ENCODE results near the gene ENO4.

ENO4 gene

DNA sequence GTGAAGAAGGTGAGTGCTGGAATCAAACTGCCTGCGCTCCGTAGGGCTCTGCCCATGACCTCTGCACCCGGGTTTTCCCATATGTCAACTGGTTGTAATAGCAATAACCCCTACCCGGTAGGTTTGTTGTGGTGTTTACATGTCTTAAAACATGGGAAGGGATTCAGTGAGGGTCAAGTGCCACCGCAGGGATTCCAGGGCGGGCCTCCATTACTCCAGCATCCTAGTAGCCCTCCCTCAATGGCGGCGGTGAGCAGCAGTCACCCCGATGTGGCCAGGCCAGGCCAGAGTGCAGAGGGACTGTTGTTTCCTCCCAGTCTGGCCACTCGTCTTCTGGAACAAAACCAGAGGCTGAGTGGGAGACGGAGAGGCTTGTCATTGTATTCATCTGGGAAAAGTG is 37.6 kb upstream of the ENO4 start:
- H2BK120ac ChIP-seq (ENCODE audit: low read depth, low read length): no peak overlapping the region
- no peak for DNase-seq
- no peak overlapping the region for H3K56ac ChIP-seq (ENCODE audit: low read length)
- H4K8ac ChIP-seq (ENCODE audit: low read depth, low read length): no peak overlapping the region
- H3K27ac ChIP-seq (ENCODE audit: low read depth, low read length): no peak overlapping the region
- H3K23ac ChIP-seq (ENCODE audit: low read length): no peak overlapping the region
- H2BK15ac ChIP-seq (replicated peaks; ENCODE audit: low read depth): no peak overlapping the region
- H3K79me1 ChIP-seq (ENCODE audit: low read length): no peaks in the 10 kb centered on the region
- H3K9ac ChIP-seq (ENCODE audit: low read length): no peak overlapping the region
- H4K5ac ChIP-seq (ENCODE audit: low read length): no peak overlapping the region
- H3K36me3 ChIP-seq (ENCODE audit: control insufficient read depth, insufficient read depth, low read length): no peaks in the 10 kb centered on the region
- H3K27me3 ChIP-seq (ENCODE audit: insufficient read depth, low read length, poor library complexity): no peaks in the 10 kb centered on the region
- H2BK5ac ChIP-seq (ENCODE audit: low read length): no peak overlapping the region
- H3K79me2 ChIP-seq (ENCODE audit: control insufficient read depth, insufficient read depth, low read length): no peaks in the 10 kb centered on the region
- no peak overlapping the region for H3K4me3 ChIP-seq (ENCODE audit: low read length)
- H2AK5ac ChIP-seq (ENCODE audit: low read length): no peak overlapping the region
- WGBS (ENCODE audit: extremely low coverage, insufficient coverage, low lambda C conversion rate): no CpG with 5 or more reads among the region's 11 CpGs
- no peak overlapping the region for H3K4me2 ChIP-seq (ENCODE audit: low read length)
- no peak overlapping the region for H3K4ac ChIP-seq (ENCODE audit: low read depth, low read length)
- H3K18ac ChIP-seq (ENCODE audit: low read length): no peak overlapping the region
- peaks cover 5% of the 10 kb centered on the region for H3K4me1 ChIP-seq (ENCODE audit: control insufficient read depth, low read depth, low read length)

DNA sequence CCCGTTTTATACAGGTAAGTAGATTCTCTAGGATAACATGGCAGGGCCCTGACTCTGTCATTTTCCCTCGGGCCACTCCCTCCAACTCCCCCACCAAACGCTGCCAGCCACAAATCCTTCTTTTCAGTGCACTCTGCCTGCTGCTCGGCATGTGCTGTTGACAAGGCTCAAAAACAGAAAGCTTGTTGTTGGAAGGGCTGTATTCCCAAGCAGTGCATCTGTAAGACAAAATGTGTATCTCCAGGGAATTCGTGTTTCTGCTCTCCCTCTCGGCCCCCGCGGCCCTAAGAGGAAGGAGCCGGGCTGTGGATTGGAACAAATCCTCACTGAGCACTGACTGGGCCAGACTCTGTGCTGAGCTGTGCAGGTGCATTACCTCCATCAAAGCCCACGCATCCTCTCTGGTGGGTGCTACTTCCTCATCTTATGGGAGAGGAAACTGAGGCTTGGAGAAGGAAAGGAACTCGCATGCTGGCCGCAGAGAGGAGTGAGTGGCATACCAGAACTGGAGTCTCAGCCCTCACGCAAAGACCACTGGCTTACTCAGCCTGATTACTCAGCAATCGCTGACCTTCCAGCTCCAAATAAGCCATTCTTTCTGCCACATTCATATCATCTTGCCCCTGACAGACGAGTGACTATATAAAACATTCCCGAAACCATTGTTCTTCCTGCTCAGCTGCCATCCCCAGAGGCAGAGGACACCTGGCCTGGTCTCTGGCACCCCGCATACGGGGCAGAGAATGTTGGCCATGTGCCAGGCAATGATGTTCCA is 33.5 kb upstream of the ENO4 start:
- H2BK5ac ChIP-seq (ENCODE audit: low read length): no peak overlapping the region
- no peaks in the 10 kb centered on the region for H3K27me3 ChIP-seq (ENCODE audit: insufficient read depth, low read length, poor library complexity)
- no peaks in the 10 kb centered on the region for H3K79me1 ChIP-seq (ENCODE audit: low read length)
- H3K4me1 ChIP-seq (ENCODE audit: control insufficient read depth, low read depth, low read length): no peaks in the 10 kb centered on the region
- no peak overlapping the region for H3K9ac ChIP-seq (ENCODE audit: low read length)
- H3K23ac ChIP-seq (ENCODE audit: low read length): no peak overlapping the region
- H3K4ac ChIP-seq (ENCODE audit: low read depth, low read length): no peak overlapping the region
- H2AK5ac ChIP-seq (ENCODE audit: low read length): no peak overlapping the region
- H2BK120ac ChIP-seq (ENCODE audit: low read depth, low read length): no peak overlapping the region
- no peak overlapping the region for H3K27ac ChIP-seq (ENCODE audit: low read depth, low read length)
- H3K4me2 ChIP-seq (ENCODE audit: low read length): no peak overlapping the region
- no peak overlapping the region for H3K56ac ChIP-seq (ENCODE audit: low read length)
- H4K5ac ChIP-seq (ENCODE audit: low read length): no peak overlapping the region
- no peaks in the 10 kb centered on the region for H3K79me2 ChIP-seq (ENCODE audit: control insufficient read depth, insufficient read depth, low read length)
- no peaks in the 10 kb centered on the region for H3K36me3 ChIP-seq (ENCODE audit: control insufficient read depth, insufficient read depth, low read length)
- no peak overlapping the region for H3K18ac ChIP-seq (ENCODE audit: low read length)
- no peak overlapping the region for H2BK15ac ChIP-seq (replicated peaks; ENCODE audit: low read depth)
- no peak overlapping the region for H3K4me3 ChIP-seq (ENCODE audit: low read length)
- no peak for DNase-seq
- no peak overlapping the region for H4K8ac ChIP-seq (ENCODE audit: low read depth, low read length)
- WGBS (ENCODE audit: extremely low coverage, insufficient coverage, low lambda C conversion rate): no CpG with 5 or more reads among the region's 18 CpGs

DNA sequence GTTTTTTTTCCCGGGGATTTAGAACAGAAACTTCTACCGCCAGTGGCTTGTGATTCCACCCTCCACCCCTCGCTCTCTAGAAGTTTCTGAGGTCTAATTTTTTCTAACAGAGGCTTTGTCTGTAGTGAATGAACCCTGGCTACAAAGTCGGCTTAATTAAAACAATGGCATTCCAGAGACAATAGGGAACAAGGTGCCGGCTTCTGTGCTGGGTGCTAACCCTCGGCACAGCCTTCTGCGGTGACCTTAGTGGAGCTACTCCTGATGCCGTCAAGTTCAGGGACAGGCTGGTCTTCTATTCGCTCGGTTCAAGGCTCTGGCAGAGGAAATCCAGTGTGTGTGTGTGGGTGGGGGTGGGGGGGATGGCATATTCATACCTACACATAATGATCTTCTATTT is 32.1 kb upstream of the ENO4 start:
- Histone ChIP-seq H3K27ac (ENCODE audit: low read depth, low read length) (no peak overlapping the region), H2AK5ac (ENCODE audit: low read length) (no peak overlapping the region)
- WGBS (ENCODE audit: extremely low coverage, insufficient coverage, low lambda C conversion rate): no CpG with 5 or more reads among the region's 10 CpGs

DNA sequence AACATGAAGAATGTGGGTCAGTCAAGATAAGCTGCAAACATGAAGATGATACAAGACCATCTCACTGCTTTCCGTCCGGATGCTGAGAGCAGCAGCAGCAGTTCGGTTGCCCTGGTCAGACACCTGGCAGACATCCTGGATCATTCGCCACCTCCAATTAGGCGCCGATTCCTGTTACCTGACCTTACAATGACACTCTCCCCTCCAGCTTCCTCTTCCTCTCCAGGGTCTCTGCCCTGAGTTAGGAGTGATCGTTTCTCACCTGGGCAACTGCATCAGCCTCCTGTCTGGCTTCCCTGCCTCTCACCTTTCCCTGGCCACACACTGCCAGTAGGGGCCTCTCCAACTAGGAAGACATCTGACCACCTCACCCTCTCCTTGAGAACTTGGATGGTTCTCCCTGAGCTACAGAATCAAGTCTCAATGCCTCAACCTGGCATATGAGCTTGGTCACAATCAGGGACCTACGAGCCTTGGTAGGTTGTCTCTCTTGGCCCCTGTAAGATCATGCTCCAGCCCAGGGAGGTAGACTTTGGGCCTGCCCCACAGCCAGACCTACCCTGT is 31.4 kb upstream of the ENO4 start:
- no peaks in the 10 kb centered on the region for H3K79me2 ChIP-seq (ENCODE audit: control insufficient read depth, insufficient read depth, low read length)
- H3K4ac ChIP-seq (ENCODE audit: low read depth, low read length): no peak overlapping the region
- no peak overlapping the region for H3K27ac ChIP-seq (ENCODE audit: low read depth, low read length)
- no peak for DNase-seq
- no peaks in the 10 kb centered on the region for H3K4me1 ChIP-seq (ENCODE audit: control insufficient read depth, low read depth, low read length)
- H3K36me3 ChIP-seq (ENCODE audit: control insufficient read depth, insufficient read depth, low read length): no peaks in the 10 kb centered on the region
- no peak overlapping the region for H3K4me2 ChIP-seq (ENCODE audit: low read length)
- H2BK15ac ChIP-seq (replicated peaks; ENCODE audit: low read depth): no peak overlapping the region
- H3K23ac ChIP-seq (ENCODE audit: low read length): no peak overlapping the region
- no peak overlapping the region for H4K8ac ChIP-seq (ENCODE audit: low read depth, low read length)
- no peaks in the 10 kb centered on the region for H3K79me1 ChIP-seq (ENCODE audit: low read length)
- H4K5ac ChIP-seq (ENCODE audit: low read length): no peak overlapping the region
- H2AK5ac ChIP-seq (ENCODE audit: low read length): no peak overlapping the region
- no peak overlapping the region for H2BK5ac ChIP-seq (ENCODE audit: low read length)
- H3K4me3 ChIP-seq (ENCODE audit: low read length): no peak overlapping the region
- WGBS (ENCODE audit: extremely low coverage, insufficient coverage, low lambda C conversion rate): no CpG with 5 or more reads among the region's 8 CpGs
- no peak overlapping the region for H3K18ac ChIP-seq (ENCODE audit: low read length)
- no peak overlapping the region for H2BK120ac ChIP-seq (ENCODE audit: low read depth, low read length)
- H3K27me3 ChIP-seq (ENCODE audit: insufficient read depth, low read length, poor library complexity): no peaks in the 10 kb centered on the region
- H3K9ac ChIP-seq (ENCODE audit: low read length): no peak overlapping the region
- no peak overlapping the region for H3K56ac ChIP-seq (ENCODE audit: low read length)

More for the DNA sequence above, 32.1 kb upstream of the ENO4 start:
- H3K23ac ChIP-seq (ENCODE audit: low read length): no peak overlapping the region
- H3K4me3 ChIP-seq (ENCODE audit: low read length): no peak overlapping the region
- H3K56ac ChIP-seq (ENCODE audit: low read length): no peak overlapping the region
- no peak overlapping the region for H3K4ac ChIP-seq (ENCODE audit: low read depth, low read length)
- H3K4me2 ChIP-seq (ENCODE audit: low read length): no peak overlapping the region
- no peak overlapping the region for H2BK5ac ChIP-seq (ENCODE audit: low read length)
- H3K27me3 ChIP-seq (ENCODE audit: insufficient read depth, low read length, poor library complexity): no peaks in the 10 kb centered on the region
- no peak overlapping the region for H2BK120ac ChIP-seq (ENCODE audit: low read depth, low read length)
- no peak overlapping the region for H4K8ac ChIP-seq (ENCODE audit: low read depth, low read length)
- no peak overlapping the region for H3K9ac ChIP-seq (ENCODE audit: low read length)
- H3K18ac ChIP-seq (ENCODE audit: low read length): no peak overlapping the region
- H3K79me1 ChIP-seq (ENCODE audit: low read length): no peaks in the 10 kb centered on the region
- no peaks in the 10 kb centered on the region for H3K36me3 ChIP-seq (ENCODE audit: control insufficient read depth, insufficient read depth, low read length)
- H2BK15ac ChIP-seq (replicated peaks; ENCODE audit: low read depth): no peak overlapping the region
- no peak for DNase-seq
- H4K5ac ChIP-seq (ENCODE audit: low read length): no peak overlapping the region
- H3K79me2 ChIP-seq (ENCODE audit: control insufficient read depth, insufficient read depth, low read length): no peaks in the 10 kb centered on the region
- H3K4me1 ChIP-seq (ENCODE audit: control insufficient read depth, low read depth, low read length): no peaks in the 10 kb centered on the region

DNA sequence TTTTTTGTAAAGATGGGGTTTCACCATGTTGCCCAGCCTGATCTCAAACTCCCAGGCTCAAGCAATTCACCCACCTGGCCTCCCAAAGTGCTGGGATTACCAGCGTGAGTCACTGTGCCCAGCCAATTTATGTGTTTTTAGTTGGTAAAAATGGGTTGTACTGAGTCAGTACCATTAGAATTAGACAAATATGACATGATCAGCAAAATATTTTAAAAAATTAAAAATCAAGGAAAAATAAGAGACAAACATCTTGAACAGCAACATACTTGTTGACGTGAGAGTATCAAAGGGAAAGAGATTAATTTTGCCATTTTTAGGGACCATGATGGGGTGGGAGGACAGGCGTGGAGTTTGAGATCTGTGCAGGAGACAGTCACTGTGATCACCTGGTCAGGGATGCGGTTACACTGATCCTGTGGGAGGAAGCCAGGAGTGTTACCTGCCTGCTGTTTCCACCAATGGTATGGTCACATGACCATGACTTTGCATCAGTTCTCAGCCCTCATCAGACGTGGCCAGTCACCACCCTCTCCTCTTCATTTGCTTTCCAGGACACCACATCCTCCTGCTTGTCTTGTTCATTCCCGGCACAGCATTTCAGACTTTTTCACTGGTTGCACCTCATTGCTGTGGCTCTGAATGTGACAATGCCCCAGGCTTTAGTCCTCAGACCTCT is 29.2 kb upstream of the ENO4 start:
- no peaks in the 10 kb centered on the region for H3K4me1 ChIP-seq (ENCODE audit: control insufficient read depth, low read depth, low read length)
- H3K4ac ChIP-seq (ENCODE audit: low read depth, low read length): no peak overlapping the region
- no peak overlapping the region for H3K18ac ChIP-seq (ENCODE audit: low read length)
- H3K9ac ChIP-seq (ENCODE audit: low read length): no peak overlapping the region
- H3K79me1 ChIP-seq (ENCODE audit: low read length): no peaks in the 10 kb centered on the region
- H4K5ac ChIP-seq (ENCODE audit: low read length): no peak overlapping the region
- H3K23ac ChIP-seq (ENCODE audit: low read length): no peak overlapping the region
- H3K56ac ChIP-seq (ENCODE audit: low read length): no peak overlapping the region
- no peak overlapping the region for H2AK5ac ChIP-seq (ENCODE audit: low read length)
- H3K79me2 ChIP-seq (ENCODE audit: control insufficient read depth, insufficient read depth, low read length): no peaks in the 10 kb centered on the region
- no CpG with 5 or more reads among the region's 6 CpGs for WGBS (ENCODE audit: extremely low coverage, insufficient coverage, low lambda C conversion rate)
- H3K27me3 ChIP-seq (ENCODE audit: insufficient read depth, low read length, poor library complexity): no peaks in the 10 kb centered on the region
- no peaks in the 10 kb centered on the region for H3K36me3 ChIP-seq (ENCODE audit: control insufficient read depth, insufficient read depth, low read length)
- no peak overlapping the region for H3K4me2 ChIP-seq (ENCODE audit: low read length)
- DNase-seq: no peak
- no peak overlapping the region for H2BK15ac ChIP-seq (replicated peaks; ENCODE audit: low read depth)
- no peak overlapping the region for H3K4me3 ChIP-seq (ENCODE audit: low read length)
- no peak overlapping the region for H3K27ac ChIP-seq (ENCODE audit: low read depth, low read length)
- H2BK5ac ChIP-seq (ENCODE audit: low read length): no peak overlapping the region
- no peak overlapping the region for H4K8ac ChIP-seq (ENCODE audit: low read depth, low read length)
- no peak overlapping the region for H2BK120ac ChIP-seq (ENCODE audit: low read depth, low read length)
